ENCODE results near the gene ITPR1. TPM values are rescaled to one million over a fixed set of nuclear protein-coding genes. Genes with fewer than 3 reads are reported as not detected.

The ITPR1 gene
- total RNA-seq, 1 donor from 2014 or later: 16.3 TPM

DNA sequence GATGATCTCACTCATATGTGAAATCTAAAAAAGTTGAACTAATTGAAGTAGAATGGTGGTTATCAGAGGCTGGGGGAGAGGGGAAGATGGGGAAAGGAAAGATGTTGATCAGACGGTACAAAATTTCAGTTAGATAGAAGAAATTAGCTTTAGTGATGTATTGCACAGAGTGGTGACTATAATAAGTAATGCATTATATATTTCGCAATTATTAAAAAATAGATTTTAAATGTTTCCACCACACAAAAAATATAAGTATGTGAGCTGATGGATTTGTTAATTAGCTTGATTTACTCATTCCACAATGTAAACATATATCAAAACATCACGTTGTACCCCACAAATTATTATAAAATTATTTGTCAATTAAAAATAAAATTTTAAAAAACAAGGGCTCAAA, 34.2 kb upstream of the ITPR1 start:
- Histone ChIP-seq H3K4me3 (ENCODE audit: low read depth, low read length) (no peak overlapping the region), H3K36me3 (ENCODE audit: control insufficient read depth, insufficient read depth, low read length) (no peaks in the 10 kb centered on the region), H3K27me3 (ENCODE audit: control insufficient read depth, insufficient read depth, low read length) (no peaks in the 10 kb centered on the region)
- no peak for DNase-seq (ENCODE audit: low read depth)
- TF ChIP-seq, protein P1, sequence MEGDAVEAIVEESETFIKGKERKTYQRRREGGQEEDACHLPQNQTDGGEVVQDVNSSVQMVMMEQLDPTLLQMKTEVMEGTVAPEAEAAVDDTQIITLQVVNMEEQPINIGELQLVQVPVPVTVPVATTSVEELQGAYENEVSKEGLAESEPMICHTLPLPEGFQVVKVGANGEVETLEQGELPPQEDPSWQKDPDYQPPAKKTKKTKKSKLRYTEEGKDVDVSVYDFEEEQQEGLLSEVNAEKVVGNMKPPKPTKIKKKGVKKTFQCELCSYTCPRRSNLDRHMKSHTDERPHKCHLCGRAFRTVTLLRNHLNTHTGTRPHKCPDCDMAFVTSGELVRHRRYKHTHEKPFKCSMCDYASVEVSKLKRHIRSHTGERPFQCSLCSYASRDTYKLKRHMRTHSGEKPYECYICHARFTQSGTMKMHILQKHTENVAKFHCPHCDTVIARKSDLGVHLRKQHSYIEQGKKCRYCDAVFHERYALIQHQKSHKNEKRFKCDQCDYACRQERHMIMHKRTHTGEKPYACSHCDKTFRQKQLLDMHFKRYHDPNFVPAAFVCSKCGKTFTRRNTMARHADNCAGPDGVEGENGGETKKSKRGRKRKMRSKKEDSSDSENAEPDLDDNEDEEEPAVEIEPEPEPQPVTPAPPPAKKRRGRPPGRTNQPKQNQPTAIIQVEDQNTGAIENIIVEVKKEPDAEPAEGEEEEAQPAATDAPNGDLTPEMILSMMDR (IDR thresholded peaks at IDR 0.05; ENCODE audit: insufficient read depth, low read length, severe bottlenecking): no peak
- no peak for FAIRE-seq

GRCh38 chr3:4460334-4460733, 32.8 kb upstream of the ITPR1 start:
- no peak overlapping the region for H3K4me3 ChIP-seq (ENCODE audit: low read depth, low read length)
- FAIRE-seq (no peak), DNase-seq (ENCODE audit: low read depth) (no peak)
- H3K36me3 ChIP-seq (ENCODE audit: control insufficient read depth, insufficient read depth, low read length): no peaks in the 10 kb centered on the region
- no peaks in the 10 kb centered on the region for H3K27me3 ChIP-seq (ENCODE audit: control insufficient read depth, insufficient read depth, low read length)
- TF ChIP-seq, protein P1 (IDR thresholded peaks at IDR 0.05; ENCODE audit: insufficient read depth, low read length, severe bottlenecking): no peak

- TF ChIP-seq, protein P1 (IDR thresholded peaks at IDR 0.05; ENCODE audit: insufficient read depth, low read length, severe bottlenecking): no peak
- Histone ChIP-seq H3K4me3 (ENCODE audit: low read depth, low read length) (no peak overlapping the region), H3K36me3 (ENCODE audit: control insufficient read depth, insufficient read depth, low read length) (no peaks in the 10 kb centered on the region), H3K27me3 (ENCODE audit: control insufficient read depth, insufficient read depth, low read length) (no peaks in the 10 kb centered on the region)
- DNase-seq (ENCODE audit: low read depth) (no peak), FAIRE-seq (no peak)
These were observed 31.6 kb upstream of the ITPR1 start for GRCh38 chr3:4461468-4462090.

DNA sequence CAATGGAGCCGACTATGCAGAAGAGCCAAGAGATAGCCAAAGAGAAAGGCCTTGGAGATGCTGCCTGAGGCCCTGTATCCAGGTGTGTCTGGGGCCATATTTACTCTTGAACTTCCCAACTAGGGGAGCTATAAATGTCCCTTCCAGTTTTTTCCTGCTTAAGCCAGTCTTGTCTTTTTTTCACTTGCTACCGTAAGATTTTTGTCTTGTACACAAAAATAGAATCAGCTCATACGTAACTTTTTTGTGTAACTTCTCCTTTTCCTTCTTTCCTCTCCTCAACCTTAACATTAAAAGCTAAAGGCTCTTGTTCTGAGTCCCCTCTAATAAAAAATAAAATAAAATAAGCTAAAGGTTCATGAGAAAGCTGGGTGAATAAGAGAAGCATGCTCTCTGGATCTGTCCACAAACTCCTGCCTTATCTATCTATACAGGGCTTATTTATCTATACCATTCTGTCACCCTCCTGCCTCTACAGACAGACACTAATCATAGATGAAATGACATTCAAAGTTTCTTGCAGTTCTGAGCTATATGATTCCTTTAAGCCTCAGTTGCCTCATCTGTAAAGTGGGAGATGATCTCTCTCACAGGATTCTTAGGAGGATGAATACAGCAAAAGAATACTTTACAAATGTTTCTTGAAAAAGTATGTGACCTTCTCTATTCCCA, 30.6 kb upstream of the ITPR1 start:
- no peaks in the 10 kb centered on the region for H3K27me3 ChIP-seq (ENCODE audit: control insufficient read depth, insufficient read depth, low read length)
- no peak overlapping the region for H3K4me3 ChIP-seq (ENCODE audit: low read depth, low read length)
- H3K36me3 ChIP-seq (ENCODE audit: control insufficient read depth, insufficient read depth, low read length): no peaks in the 10 kb centered on the region
- no peak for FAIRE-seq
- TF ChIP-seq, protein P1 (IDR thresholded peaks at IDR 0.05; ENCODE audit: insufficient read depth, low read length, severe bottlenecking): no peak
- DNase-seq (ENCODE audit: low read depth): no peak

GRCh38 chr3:4464576-4464975, 28.6 kb upstream of the ITPR1 start:
- FAIRE-seq: no peak
- Histone ChIP-seq H3K4me3 (ENCODE audit: low read depth, low read length) (no peak overlapping the region), H3K27me3 (ENCODE audit: control insufficient read depth, insufficient read depth, low read length) (no peaks in the 10 kb centered on the region), H3K36me3 (ENCODE audit: control insufficient read depth, insufficient read depth, low read length) (no peaks in the 10 kb centered on the region)
- TF ChIP-seq, protein P1 (IDR thresholded peaks at IDR 0.05; ENCODE audit: insufficient read depth, low read length, severe bottlenecking): no peak
- DNase-seq (ENCODE audit: low read depth): no peak

Data from bronchial epithelial cell (primary cell).